Mesenchymal stem cell (in vitro differentiated cells and primary cell): ENCODE measurements around the gene ADAP2.
A peak's percentile ranks its signal among the peaks of the same experiment; 100 is the strongest.

ENCODE experiments used
- DNase-seq: peaks from one replicate; pipeline ENCODE4 v3.0.0-alpha.2; 2013
- H2AFZ ChIP-seq: one replicate; pipeline ENCODE4 v1.6.1; 2013; ENCODE audit warnings: low read depth, mild to moderate bottlenecking, control low read depth, inconsistent platforms, low read length, moderate library complexity
- H2AK5ac ChIP-seq: 2 replicates; pipeline ENCODE4 v1.6.1; 2013; ENCODE audit warnings: low read length, moderate library complexity, mild to moderate bottlenecking, inconsistent platforms; ENCODE audit not compliant: severe bottlenecking
- H2BK120ac ChIP-seq: one replicate; pipeline ENCODE4 v1.6.1; 2013; ENCODE audit warnings: low read depth, mild to moderate bottlenecking, inconsistent platforms, low read length, moderate library complexity
- H2BK12ac ChIP-seq, 2 experiments: one replicate each; pipeline ENCODE4 v1.6.1; 2013; ENCODE audit warnings: inconsistent platforms in 2 of 2, low read length in 2 of 2, mild to moderate bottlenecking in 2 of 2, moderate library complexity in 2 of 2, control low read depth in 1 of 2
- H2BK15ac ChIP-seq: one replicate; pipeline ENCODE4 v1.6.1; 2013; ENCODE audit warnings: mild to moderate bottlenecking, low read depth, inconsistent platforms; ENCODE audit not compliant: poor library complexity, severe bottlenecking
- H2BK5ac ChIP-seq: 2 replicates; pipeline ENCODE4 v1.6.1; 2013; ENCODE audit warnings: low read depth, mild to moderate bottlenecking, low read length, control low read depth, inconsistent platforms; ENCODE audit not compliant: poor library complexity, severe bottlenecking
- H3K14ac ChIP-seq, 2 experiments: one replicate each; pipeline ENCODE4 v1.6.1; 2013; ENCODE audit warnings: inconsistent platforms in 2 of 2, low read length in 2 of 2, control low read depth in 1 of 2, mild to moderate bottlenecking in 1 of 2, moderate library complexity in 1 of 2
- H3K18ac ChIP-seq, 2 experiments: one replicate each; pipeline ENCODE4 v1.6.1; 2013; ENCODE audit warnings: inconsistent platforms in 2 of 2, low read length in 2 of 2, control low read depth in 1 of 2, low read depth in 1 of 2, mild to moderate bottlenecking in 1 of 2
- H3K23ac ChIP-seq, 2 experiments: one replicate each; pipeline ENCODE4 v1.6.1; 2013; ENCODE audit warnings: inconsistent platforms in 2 of 2, low read length in 2 of 2, mild to moderate bottlenecking in 2 of 2, moderate library complexity in 2 of 2, control low read depth in 1 of 2
- H3K27ac ChIP-seq: 2 replicates; pipeline ENCODE4 v1.5.1; 2013; ENCODE audit warnings: mild to moderate bottlenecking, moderate library complexity, low read length, control low read depth, inconsistent platforms; ENCODE audit not compliant: poor library complexity, severe bottlenecking
- H3K27me3 ChIP-seq, 2 experiments: 2 replicates each; pipeline versions ENCODE4 v1.6.1 to v1.7.0; 2013; ENCODE audit warnings: low read length in 2 of 2, mild to moderate bottlenecking in 2 of 2, moderate library complexity in 2 of 2, control low read depth in 1 of 2, inconsistent platforms in 1 of 2; ENCODE audit not compliant: control insufficient read depth in 1 of 2, insufficient read depth in 1 of 2
- H3K36me3 ChIP-seq, 2 experiments: 2 replicates each; pipeline versions ENCODE4 v1.6.1 to v1.7.0; 2013; ENCODE audit warnings: low read length in 2 of 2, control low read depth in 1 of 2, inconsistent platforms in 1 of 2, low read depth in 1 of 2, mild to moderate bottlenecking in 1 of 2; ENCODE audit not compliant: insufficient read depth in 2 of 2, control insufficient read depth in 1 of 2
- H3K4ac ChIP-seq, 2 experiments: one replicate each; pipeline ENCODE4 v1.6.1; 2013; ENCODE audit warnings: inconsistent platforms in 2 of 2, low read length in 2 of 2, mild to moderate bottlenecking in 2 of 2, moderate library complexity in 2 of 2, control low read depth in 1 of 2, low read depth in 1 of 2
- H3K4me1 ChIP-seq: 2 replicates; pipeline ENCODE4 v1.6.1; 2013; ENCODE audit warnings: low read depth, low read length, control low read depth; ENCODE audit not compliant: control insufficient read depth, insufficient read depth
- H3K4me2 ChIP-seq: 2 replicates; pipeline ENCODE4 v1.6.1; 2013; ENCODE audit warnings: low read length, mild to moderate bottlenecking, inconsistent platforms; ENCODE audit not compliant: poor library complexity, severe bottlenecking
- H3K4me3 ChIP-seq, 2 experiments: 2 replicates each; pipeline versions ENCODE4 v1.5.1 to v1.7.0; 2013; ENCODE audit warnings: low read length in 2 of 2, mild to moderate bottlenecking in 2 of 2, control low read depth in 1 of 2, low read depth in 1 of 2; ENCODE audit not compliant: insufficient read depth in 1 of 2
- H3K79me1 ChIP-seq: replicated peaks from 2 replicates; pipeline ENCODE4 v1.6.1; 2013; ENCODE audit warnings: mild to moderate bottlenecking, control low read depth, low read length, inconsistent platforms; ENCODE audit not compliant: poor library complexity, severe bottlenecking
- H3K9ac ChIP-seq: 2 replicates; pipeline ENCODE4 v1.7.0; 2013; ENCODE audit warnings: mild to moderate bottlenecking, low read length, moderate library complexity
- H3K9me3 ChIP-seq: 2 replicates; pipeline ENCODE4 v1.7.0; 2013; ENCODE audit warnings: mild to moderate bottlenecking, low read length; ENCODE audit not compliant: control insufficient read depth
- H4K8ac ChIP-seq: one replicate; pipeline ENCODE4 v1.6.1; 2013; ENCODE audit warnings: inconsistent platforms, mild to moderate bottlenecking, low read length, moderate library complexity
- H4K91ac ChIP-seq: one replicate; pipeline ENCODE4 v1.6.1; 2013; ENCODE audit warnings: mild to moderate bottlenecking, low read length, inconsistent platforms
- WGBS: methylation state at CpG from one replicate; pipeline ENCODE4 v1.1.7; 2013; ENCODE audit warnings: mixed read lengths; 5-methylcytosine and 5-hydroxymethylcytosine counted together

The ADAP2 gene

DNA sequence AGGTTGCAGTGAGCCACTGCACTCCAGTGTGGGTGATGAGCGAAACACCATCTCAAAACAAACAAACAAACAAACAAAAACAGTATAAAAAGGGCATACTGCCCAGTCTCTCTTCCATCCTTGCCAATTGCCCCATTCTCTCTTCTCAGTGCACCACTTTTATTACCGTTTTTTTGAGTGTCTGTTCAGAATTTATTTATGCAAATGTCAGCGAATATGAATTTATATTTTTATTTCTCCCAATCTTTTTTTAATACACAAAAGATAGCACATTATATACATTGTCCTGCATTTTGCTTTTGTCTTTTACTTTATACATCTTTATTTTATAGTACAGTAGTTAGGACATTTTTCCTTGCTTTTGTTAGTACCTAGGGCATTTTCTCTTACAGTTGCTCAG is 68.7 kb downstream of the ADAP2 start:
- no peak overlapping the region for H4K91ac ChIP-seq
- H3K36me3 ChIP-seq: peaks cover 7 to 62% of the 10 kb centered on the region in 2 experiments
- no peak overlapping the region for H2BK12ac ChIP-seq
- H2BK5ac ChIP-seq: no peak overlapping the region
- H3K27me3 ChIP-seq: no peaks in the 10 kb centered on the region
- H3K4me1 ChIP-seq: peaks cover 1% of the 10 kb centered on the region
- no peak overlapping the region for H3K18ac ChIP-seq
- H2AK5ac ChIP-seq: no peak overlapping the region
- H2BK15ac ChIP-seq: no peak overlapping the region
- H3K4ac ChIP-seq: no peak overlapping the region
- no peak for DNase-seq
- no peak overlapping the region for H3K14ac ChIP-seq
- H3K23ac ChIP-seq: no peak overlapping the region
- no peak overlapping the region for H4K8ac ChIP-seq
- WGBS: 100% methylated on average over 1 of the region's 3 CpGs
- H3K9ac ChIP-seq: no peak overlapping the region
- H2AFZ ChIP-seq: no peak overlapping the region
- no peak overlapping the region for H3K27ac ChIP-seq
- H3K4me3 ChIP-seq: no peak overlapping the region
- H3K9me3 ChIP-seq: no peaks in the 10 kb centered on the region
- H3K79me1 ChIP-seq: peaks cover 3% of the 10 kb centered on the region
- no peak overlapping the region for H2BK120ac ChIP-seq
- H3K4me2 ChIP-seq: no peak overlapping the region

DNA sequence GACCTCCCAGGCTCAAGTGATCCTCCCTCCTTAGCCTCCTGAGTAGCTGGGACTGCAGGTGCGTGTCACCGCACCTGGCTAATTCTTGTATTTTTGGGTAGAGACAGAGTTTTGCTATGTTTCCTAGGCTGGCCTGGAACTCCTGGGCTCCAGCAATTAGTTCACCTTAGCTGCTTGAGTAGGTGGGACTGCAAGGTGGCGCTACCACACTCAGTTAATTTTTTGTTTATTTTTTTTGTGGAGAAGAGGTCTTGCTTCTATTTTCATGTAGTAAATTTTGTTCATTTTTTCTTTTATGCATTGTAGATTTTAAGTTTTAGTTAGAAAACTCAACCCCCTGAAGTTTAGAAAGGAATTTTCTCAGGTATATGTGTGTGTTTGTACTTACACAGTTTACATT is 70.8 kb downstream of the ADAP2 start:
- no peak overlapping the region for H2AFZ ChIP-seq
- H3K4me1 ChIP-seq: peaks cover 3% of the 10 kb centered on the region
- H3K9ac ChIP-seq: no peak overlapping the region
- no peak overlapping the region for H4K8ac ChIP-seq
- H2BK15ac ChIP-seq: no peak overlapping the region
- no peaks in the 10 kb centered on the region for H3K27me3 ChIP-seq
- no peak overlapping the region for H3K4me3 ChIP-seq
- H2BK12ac ChIP-seq: no peak overlapping the region
- no peak overlapping the region for H3K18ac ChIP-seq
- H3K36me3 ChIP-seq: peaks cover 8 to 56% of the 10 kb centered on the region in 2 experiments
- no peak overlapping the region for H3K4me2 ChIP-seq
- no peak overlapping the region for H3K14ac ChIP-seq
- no peak overlapping the region for H3K27ac ChIP-seq
- H3K4ac ChIP-seq: no peak overlapping the region
- H2AK5ac ChIP-seq: no peak overlapping the region
- H2BK5ac ChIP-seq: no peak overlapping the region
- H2BK120ac ChIP-seq: no peak overlapping the region
- no peak for DNase-seq
- peaks cover 3% of the 10 kb centered on the region for H3K79me1 ChIP-seq
- no peaks in the 10 kb centered on the region for H3K9me3 ChIP-seq
- H3K23ac ChIP-seq: no peak overlapping the region
- no peak overlapping the region for H4K91ac ChIP-seq
- 100% methylated on average over 3 of the region's 3 CpGs for WGBS

DNA sequence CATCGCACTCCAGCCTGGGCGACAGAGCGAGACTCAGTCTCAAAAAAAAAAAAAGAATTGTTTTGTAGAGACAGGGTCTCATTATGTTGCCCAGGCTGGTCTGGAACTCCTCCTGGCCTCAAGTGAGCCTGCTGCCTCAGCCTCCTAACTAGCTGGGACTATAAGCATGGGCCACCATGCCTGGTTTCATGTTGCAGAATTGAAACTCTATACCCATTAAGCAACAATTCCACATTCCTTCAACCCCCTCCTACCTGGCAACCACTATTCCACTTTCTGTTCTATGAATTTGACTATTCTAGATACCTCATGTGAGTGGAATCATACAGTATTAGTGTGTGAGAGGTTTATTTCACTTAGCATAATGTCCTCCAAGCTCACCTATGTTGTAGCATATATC is 73.6 kb downstream of the ADAP2 start:
- H2BK15ac ChIP-seq: no peak overlapping the region
- H2BK120ac ChIP-seq: no peak overlapping the region
- H3K79me1 ChIP-seq: peaks cover 2% of the 10 kb centered on the region
- no peak overlapping the region for H4K8ac ChIP-seq
- no peak for DNase-seq
- H3K18ac ChIP-seq: no peak overlapping the region
- no peak overlapping the region for H2AFZ ChIP-seq
- no peak overlapping the region for H3K23ac ChIP-seq
- H2BK12ac ChIP-seq: no peak overlapping the region
- H3K27ac ChIP-seq: no peak overlapping the region
- H3K9me3 ChIP-seq: no peaks in the 10 kb centered on the region
- H3K36me3 ChIP-seq: peaks cover 27 to 68% of the 10 kb centered on the region in 2 experiments
- H3K4ac ChIP-seq: no peak overlapping the region
- H3K9ac ChIP-seq: no peak overlapping the region
- H3K4me2 ChIP-seq: no peak overlapping the region
- H3K4me3 ChIP-seq: no peak overlapping the region
- H4K91ac ChIP-seq: no peak overlapping the region
- H3K27me3 ChIP-seq: no peaks in the 10 kb centered on the region
- H3K4me1 ChIP-seq: peaks cover 3% of the 10 kb centered on the region
- H2AK5ac ChIP-seq: no peak overlapping the region
- WGBS: no CpG with 5 or more reads among the region's 3 CpGs
- H3K14ac ChIP-seq: no peak overlapping the region
- H2BK5ac ChIP-seq: no peak overlapping the region

GRCh38 chr17:30996486-30996885 is 74.7 kb downstream of the ADAP2 start:
- no peak overlapping the region for H3K18ac ChIP-seq
- H3K79me1 ChIP-seq: peaks cover 2% of the 10 kb centered on the region
- WGBS: 98% methylated on average over 2 of the region's 3 CpGs
- H3K27me3 ChIP-seq: no peaks in the 10 kb centered on the region
- H2BK120ac ChIP-seq: no peak overlapping the region
- no peak overlapping the region for H3K4ac ChIP-seq
- no peak overlapping the region for H3K4me3 ChIP-seq
- no peak overlapping the region for H2BK12ac ChIP-seq
- peak overlapping the region; percentile 8 for H3K27ac ChIP-seq
- no peak overlapping the region for H2BK15ac ChIP-seq
- DNase-seq: no peak
- no peaks in the 10 kb centered on the region for H3K9me3 ChIP-seq
- no peak overlapping the region for H3K9ac ChIP-seq
- no peak overlapping the region for H3K14ac ChIP-seq
- H3K4me1 ChIP-seq: peaks cover 3% of the 10 kb centered on the region
- no peak overlapping the region for H3K4me2 ChIP-seq
- no peak overlapping the region for H2AFZ ChIP-seq
- no peak overlapping the region for H4K91ac ChIP-seq
- no peak overlapping the region for H3K23ac ChIP-seq
- H2AK5ac ChIP-seq: no peak overlapping the region
- H3K36me3 ChIP-seq: peaks cover 30 to 72% of the 10 kb centered on the region in 2 experiments
- no peak overlapping the region for H2BK5ac ChIP-seq
- H4K8ac ChIP-seq: no peak overlapping the region
